GM12872 (cell line): ENCODE data around the gene WDR93.

Experiments
- CTCF ChIP-seq: IDR thresholded peaks from 3 replicates; pipeline ENCODE4 v1.5.1; 2011; ENCODE audit warnings: low read depth, mild to moderate bottlenecking, low read length, moderate library complexity; ENCODE audit not compliant: insufficient read depth

Gene WDR93

GRCh38 chr15:89648106-89649012 is 42.3 kb upstream of the WDR93 start:
- no peak for TF ChIP-seq CTCF

- TF ChIP-seq CTCF = no peak
Measured at GRCh38 chr15:89649013-89649625, 41.5 kb upstream of the WDR93 start.

- no peak for TF ChIP-seq CTCF
Measured at GRCh38 chr15:89649716-89650115, 40.9 kb upstream of the WDR93 start.

GRCh38 chr15:89652131-89652530 is 38.5 kb upstream of the WDR93 start:
- no peak for TF ChIP-seq CTCF

- no peak for TF ChIP-seq CTCF
Measured at GRCh38 chr15:89652666-89653065, 37.9 kb upstream of the WDR93 start.

GRCh38 chr15:89653578-89653977 is 37.0 kb upstream of the WDR93 start:
- TF ChIP-seq CTCF = no peak

GRCh38 chr15:89654301-89654761 is 36.3 kb upstream of the WDR93 start:
- no peak for TF ChIP-seq CTCF
